OCI-LY1 (cell line): ENCODE measurements around the gene RIOK3.

Experiments
- H2AFZ ChIP-seq: fragments of 200-600 bp; sonication (generic), shearing (Covaris generic); 2 replicates; pipeline ENCODE4 v1.6.0; 2014; ENCODE audit warnings: antibody characterized with exemption, mild to moderate bottlenecking, low read length
- H3F3A ChIP-seq: fragments of 200-600 bp; sonication (generic), shearing (Covaris generic); 2 replicates; pipeline ENCODE4 v1.6.0; 2014; ENCODE audit warnings: mild to moderate bottlenecking, antibody characterized with exemption, low read length, moderate library complexity; ENCODE audit not compliant: insufficient read depth
- H3K27ac ChIP-seq: fragments of 200-600 bp; sonication (generic); 2 replicates; pipeline ENCODE4 v1.5.1; 2014; ENCODE audit warnings: low read length, mixed run types, mild to moderate bottlenecking, low read depth; ENCODE audit not compliant: poor library complexity, severe bottlenecking
- H3K27me3 ChIP-seq: fragments of 200-600 bp; sonication (generic); 2 replicates; pipeline ENCODE4 v1.6.0; 2014; ENCODE audit warnings: antibody characterized with exemption, mild to moderate bottlenecking, low read length, moderate library complexity; ENCODE audit not compliant: insufficient read depth
- H3K36me3 ChIP-seq: fragments of 200-600 bp; sonication (generic); 2 replicates; pipeline ENCODE4 v1.6.1; 2014; ENCODE audit warnings: mild to moderate bottlenecking, antibody characterized with exemption, low read length, moderate library complexity, mixed read lengths; ENCODE audit not compliant: insufficient read depth
- H3K4me1 ChIP-seq: fragments of 200-600 bp; sonication (generic); 2 replicates; pipeline ENCODE4 v1.5.1; 2014; ENCODE audit warnings: mild to moderate bottlenecking, low read length, moderate library complexity; ENCODE audit not compliant: insufficient read depth, severe bottlenecking
- H3K4me2 ChIP-seq: fragments of 200-600 bp; sonication (generic), shearing (Covaris generic); 2 replicates; pipeline ENCODE4 v1.6.1; 2014; ENCODE audit warnings: low read length
- H3K4me3 ChIP-seq: fragments of 200-600 bp; sonication (generic); 2 replicates; pipeline ENCODE4 v1.5.1; 2014; ENCODE audit warnings: low read length, low read depth, mild to moderate bottlenecking, mixed read lengths; ENCODE audit not compliant: poor library complexity, severe bottlenecking
- H3K79me2 ChIP-seq: fragments of 200-600 bp; shearing (Covaris generic); 2 replicates; pipeline ENCODE4 v1.6.1; 2016; ENCODE audit warnings: mixed run types, low read length, mixed read lengths; ENCODE audit not compliant: insufficient read depth
- H3K9ac ChIP-seq: fragments of 200-600 bp; sonication (generic), shearing (Covaris generic); 2 replicates; pipeline ENCODE4 v1.6.1; 2014; ENCODE audit warnings: mild to moderate bottlenecking, low read length, mixed read lengths
- H3K9me2 ChIP-seq: fragments of 200-600 bp; sonication (generic), shearing (Covaris generic); 2 replicates; pipeline ENCODE4 v1.6.1; 2014; ENCODE audit warnings: low read depth, mild to moderate bottlenecking, low read length, mixed read lengths
- H3K9me3 ChIP-seq: fragments of 200-600 bp; shearing (Covaris generic); 2 replicates; pipeline ENCODE4 v1.6.1; 2014; ENCODE audit warnings: low read length, mixed read lengths
- H4K20me1 ChIP-seq: fragments of 200-600 bp; sonication (generic), shearing (Covaris generic); 2 replicates; pipeline ENCODE4 v1.6.0; 2016; ENCODE audit warnings: mild to moderate bottlenecking, low read length; ENCODE audit not compliant: insufficient read depth
- EZH2 ChIP-seq: fragments of 200-600 bp; sonication (generic), shearing (Covaris generic); IDR thresholded peaks from 2 replicates; pipeline ENCODE4 v1.8.0; 2017; ENCODE audit warnings: borderline replicate concordance, mixed run types, mild to moderate bottlenecking, antibody characterized with exemption, low read length, moderate library complexity, mixed read lengths
- TF ChIP-seq, protein P1 (sequence below): fragments of 200-600 bp; sonication (generic), shearing (Covaris generic); IDR thresholded peaks from 2 replicates; pipeline ENCODE4 v1.5.1; 2017; ENCODE audit warnings: mild to moderate bottlenecking, antibody characterized with exemption, low read length, moderate library complexity, mixed read lengths

RIOK3 gene

GRCh38 chr18:23406271-23406787, 46.8 kb upstream of the RIOK3 start:
- peaks cover 22% of the 10 kb centered on the region; the same call in 1 of the 2 replicates for H3K36me3 ChIP-seq
- H3K9me2 ChIP-seq = no peaks in the 10 kb centered on the region
- no peak overlapping the region for H2AFZ ChIP-seq
- TF ChIP-seq, protein P1, sequence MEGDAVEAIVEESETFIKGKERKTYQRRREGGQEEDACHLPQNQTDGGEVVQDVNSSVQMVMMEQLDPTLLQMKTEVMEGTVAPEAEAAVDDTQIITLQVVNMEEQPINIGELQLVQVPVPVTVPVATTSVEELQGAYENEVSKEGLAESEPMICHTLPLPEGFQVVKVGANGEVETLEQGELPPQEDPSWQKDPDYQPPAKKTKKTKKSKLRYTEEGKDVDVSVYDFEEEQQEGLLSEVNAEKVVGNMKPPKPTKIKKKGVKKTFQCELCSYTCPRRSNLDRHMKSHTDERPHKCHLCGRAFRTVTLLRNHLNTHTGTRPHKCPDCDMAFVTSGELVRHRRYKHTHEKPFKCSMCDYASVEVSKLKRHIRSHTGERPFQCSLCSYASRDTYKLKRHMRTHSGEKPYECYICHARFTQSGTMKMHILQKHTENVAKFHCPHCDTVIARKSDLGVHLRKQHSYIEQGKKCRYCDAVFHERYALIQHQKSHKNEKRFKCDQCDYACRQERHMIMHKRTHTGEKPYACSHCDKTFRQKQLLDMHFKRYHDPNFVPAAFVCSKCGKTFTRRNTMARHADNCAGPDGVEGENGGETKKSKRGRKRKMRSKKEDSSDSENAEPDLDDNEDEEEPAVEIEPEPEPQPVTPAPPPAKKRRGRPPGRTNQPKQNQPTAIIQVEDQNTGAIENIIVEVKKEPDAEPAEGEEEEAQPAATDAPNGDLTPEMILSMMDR = no peak
- no peak for TF ChIP-seq EZH2
- no peak overlapping the region for H3K9ac ChIP-seq
- no peak overlapping the region for H3K27ac ChIP-seq
- H3K27me3 ChIP-seq = no peaks in the 10 kb centered on the region
- H3F3A ChIP-seq = no peaks in the 10 kb centered on the region
- no peaks in the 10 kb centered on the region for H3K9me3 ChIP-seq
- no peaks in the 10 kb centered on the region for H4K20me1 ChIP-seq
- no peak overlapping the region for H3K4me3 ChIP-seq
- H3K4me1 ChIP-seq = no peaks in the 10 kb centered on the region
- no peaks in the 10 kb centered on the region for H3K79me2 ChIP-seq
- H3K4me2 ChIP-seq = no peak overlapping the region

DNA sequence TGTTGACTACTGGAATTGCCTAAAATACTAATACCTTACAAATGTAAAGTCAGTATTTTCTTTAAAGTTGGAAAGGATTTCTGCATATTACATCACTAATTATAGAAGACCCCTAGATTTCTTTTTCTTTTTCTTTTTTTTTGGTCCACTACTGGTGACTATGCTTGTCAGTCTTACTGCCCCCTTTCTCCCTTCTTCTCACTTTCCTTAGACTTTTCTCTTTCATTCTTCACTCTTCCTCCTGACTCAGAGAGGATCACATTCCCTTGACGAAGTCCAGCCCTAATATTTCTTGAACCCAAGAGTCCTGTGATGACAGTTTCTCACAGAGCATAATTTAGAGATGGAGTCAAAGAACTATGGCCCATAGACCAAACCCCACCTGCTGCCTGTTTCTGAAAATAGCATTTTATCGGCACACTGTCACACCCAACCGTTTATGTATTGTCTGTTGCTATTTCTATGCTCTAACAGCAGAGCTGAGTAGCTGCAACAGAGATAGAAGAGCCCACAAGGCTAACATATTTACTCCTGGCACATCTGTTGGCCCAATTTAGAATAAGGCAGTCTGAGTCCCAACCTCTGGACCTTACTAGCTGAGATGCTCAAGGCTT, 40.6 kb upstream of the RIOK3 start:
- Histone ChIP-seq H4K20me1 (no peaks in the 10 kb centered on the region), H3K4me3 (no peak overlapping the region), H3K4me2 (no peak overlapping the region; the same call in 1 of the 2 replicates), H3K27me3 (no peaks in the 10 kb centered on the region), H3F3A (no peaks in the 10 kb centered on the region), H2AFZ (no peak overlapping the region), H3K9me3 (no peaks in the 10 kb centered on the region), H3K9ac (no peak overlapping the region), H3K9me2 (no peaks in the 10 kb centered on the region), H3K79me2 (no peaks in the 10 kb centered on the region), H3K4me1 (peaks cover 10% of the 10 kb centered on the region), H3K36me3 (no peaks in the 10 kb centered on the region), H3K27ac (peak overlapping the region; percentile 62)
- TF ChIP-seq, protein P1 = no peak
- no peak for TF ChIP-seq EZH2

- Histone ChIP-seq H3K9ac (no peak overlapping the region), H3K4me3 (no peak overlapping the region), H3K9me2 (no peaks in the 10 kb centered on the region), H3K36me3 (no peaks in the 10 kb centered on the region), H3K4me1 (peaks cover 10% of the 10 kb centered on the region), H3K4me2 (no peak overlapping the region), H4K20me1 (no peaks in the 10 kb centered on the region), H3K27me3 (no peaks in the 10 kb centered on the region), H3K9me3 (no peaks in the 10 kb centered on the region), H3K79me2 (no peaks in the 10 kb centered on the region), H3F3A (no peaks in the 10 kb centered on the region), H3K27ac (no peak overlapping the region), H2AFZ (no peak overlapping the region)
- TF ChIP-seq, protein P1 = no peak
- no peak for TF ChIP-seq EZH2
Measured at GRCh38 chr18:23415515-23415914, 37.6 kb upstream of the RIOK3 start.
